ENCODE measurements around the gene PAK1IP1. TPM values are rescaled to one million over a fixed set of nuclear protein-coding genes. Genes with fewer than 3 reads are reported as not detected.
"Not testable (repeated sequence)": the region's sequence is repeated elsewhere in the genome, so short reads cannot be mapped to it uniquely, and the experiment has no call there.

The PAK1IP1 gene, protein sequence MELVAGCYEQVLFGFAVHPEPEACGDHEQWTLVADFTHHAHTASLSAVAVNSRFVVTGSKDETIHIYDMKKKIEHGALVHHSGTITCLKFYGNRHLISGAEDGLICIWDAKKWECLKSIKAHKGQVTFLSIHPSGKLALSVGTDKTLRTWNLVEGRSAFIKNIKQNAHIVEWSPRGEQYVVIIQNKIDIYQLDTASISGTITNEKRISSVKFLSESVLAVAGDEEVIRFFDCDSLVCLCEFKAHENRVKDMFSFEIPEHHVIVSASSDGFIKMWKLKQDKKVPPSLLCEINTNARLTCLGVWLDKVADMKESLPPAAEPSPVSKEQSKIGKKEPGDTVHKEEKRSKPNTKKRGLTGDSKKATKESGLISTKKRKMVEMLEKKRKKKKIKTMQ
- total RNA-seq = 9.5 TPM
- long read RNA-seq, transcript PAK1IP1-201 (10 exons, 1,800 nt) = major isoform, 14 of 22 reads
- long read RNA-seq, partial matches to known transcripts = 1 of 22 reads
- long read RNA-seq, other reads (novel, unspliced or antisense) = 7 of 22 reads

DNA sequence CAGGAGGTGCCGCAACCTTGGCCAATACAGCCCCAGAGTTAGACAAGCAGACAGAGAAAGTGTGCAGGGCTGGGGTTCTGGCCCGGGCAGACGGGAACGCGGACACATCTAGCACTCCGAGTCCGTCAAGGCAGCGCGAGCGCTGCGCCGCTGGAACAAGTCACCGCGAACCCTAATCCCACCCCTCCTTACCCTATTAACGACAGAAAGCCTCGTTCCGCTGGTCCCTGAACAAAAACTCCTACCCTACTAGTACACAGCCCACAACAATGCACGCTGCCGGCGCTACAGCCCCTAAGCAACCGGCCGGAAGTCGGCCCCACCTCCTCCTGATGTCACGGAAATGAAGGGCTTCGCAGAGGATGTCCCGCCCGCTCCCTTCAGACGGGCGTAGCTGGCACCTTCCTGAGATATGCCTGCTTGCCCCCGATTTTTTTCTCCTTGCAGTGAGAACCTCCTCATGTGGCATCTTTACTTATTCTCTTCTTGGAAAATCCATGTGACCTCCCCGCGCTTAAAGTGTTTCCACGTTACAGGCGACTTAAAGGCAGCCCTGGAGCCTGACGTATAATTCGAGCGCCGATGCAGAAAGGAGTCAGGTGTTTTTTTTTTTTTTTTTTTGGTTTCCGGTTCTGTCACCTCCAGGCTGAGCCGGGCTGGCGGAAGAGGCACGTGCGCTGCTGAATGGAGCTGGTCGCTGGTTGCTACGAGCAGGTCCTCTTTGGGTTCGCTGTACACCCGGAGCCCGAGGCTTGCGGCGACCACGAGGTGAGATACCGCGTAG is at the start of gene PAK1IP1, which contains the start of gene C6orf52:
Gene PAK1IP1, plus strand, starts transcription at position 671 of the 784 bp plus-strand sequence. Its CDS starts 14 bp downstream, at position 685.
Gene C6orf52, minus strand, starts transcription at position 315 of the 784 bp plus-strand sequence. CDS start 7,066 bp downstream, outside the sequence.
- Histone ChIP-seq H3K27me3 (ENCODE audit: low read depth) (no peaks in the 10 kb centered on the region), H3K27ac (peak within 1 kb of the TSS; percentile 98), H3K9me3 (no peaks in the 10 kb centered on the region), H3K4me3 (peak within 1 kb of the TSS; percentile 86), H3K36me3 (peaks cover 23% of the 10 kb centered on the region), H3K4me1 (peaks cover 28% of the 10 kb centered on the region)
- TF ChIP-seq, protein P1, sequence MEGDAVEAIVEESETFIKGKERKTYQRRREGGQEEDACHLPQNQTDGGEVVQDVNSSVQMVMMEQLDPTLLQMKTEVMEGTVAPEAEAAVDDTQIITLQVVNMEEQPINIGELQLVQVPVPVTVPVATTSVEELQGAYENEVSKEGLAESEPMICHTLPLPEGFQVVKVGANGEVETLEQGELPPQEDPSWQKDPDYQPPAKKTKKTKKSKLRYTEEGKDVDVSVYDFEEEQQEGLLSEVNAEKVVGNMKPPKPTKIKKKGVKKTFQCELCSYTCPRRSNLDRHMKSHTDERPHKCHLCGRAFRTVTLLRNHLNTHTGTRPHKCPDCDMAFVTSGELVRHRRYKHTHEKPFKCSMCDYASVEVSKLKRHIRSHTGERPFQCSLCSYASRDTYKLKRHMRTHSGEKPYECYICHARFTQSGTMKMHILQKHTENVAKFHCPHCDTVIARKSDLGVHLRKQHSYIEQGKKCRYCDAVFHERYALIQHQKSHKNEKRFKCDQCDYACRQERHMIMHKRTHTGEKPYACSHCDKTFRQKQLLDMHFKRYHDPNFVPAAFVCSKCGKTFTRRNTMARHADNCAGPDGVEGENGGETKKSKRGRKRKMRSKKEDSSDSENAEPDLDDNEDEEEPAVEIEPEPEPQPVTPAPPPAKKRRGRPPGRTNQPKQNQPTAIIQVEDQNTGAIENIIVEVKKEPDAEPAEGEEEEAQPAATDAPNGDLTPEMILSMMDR (IDR thresholded peaks at IDR 0.05) = no peak
- intact Hi-C loops (cut with DNase I) = no loop called here
- peak; percentile 99 to 100 for ATAC-seq
- DNase-seq = peak; percentile 96

DNA sequence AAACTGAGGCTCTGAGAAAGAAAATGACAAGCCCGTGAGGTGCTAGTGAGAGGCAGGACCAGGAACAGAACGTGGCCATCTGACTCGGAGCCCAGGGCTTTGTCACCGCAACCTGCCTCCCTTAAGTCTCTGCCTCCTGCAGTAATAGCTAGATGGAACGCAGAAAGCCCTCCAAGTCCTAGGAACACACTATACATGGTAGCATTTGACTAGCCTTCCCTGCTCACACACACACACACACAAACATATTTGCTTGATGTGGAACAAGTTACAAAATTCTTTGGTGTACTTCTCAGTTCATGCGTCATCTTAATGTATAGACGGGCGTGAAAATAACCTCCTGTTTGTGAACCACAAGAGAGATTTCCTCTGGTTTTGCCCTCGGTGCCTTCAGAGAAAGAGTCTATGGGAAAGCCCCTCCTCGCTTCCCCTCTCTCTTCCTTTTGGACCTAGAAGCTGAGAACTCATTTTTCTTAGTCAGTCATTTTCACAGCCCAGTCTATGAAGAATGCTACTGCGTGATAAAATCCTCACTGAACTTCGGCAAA is 39.2 kb upstream of the PAK1IP1 start:
- Histone ChIP-seq H3K9me3 (no peaks in the 10 kb centered on the region), H3K27me3 (ENCODE audit: low read depth) (no peaks in the 10 kb centered on the region), H3K4me3 (no peak overlapping the region), H3K36me3 (no peaks in the 10 kb centered on the region), H3K4me1 (no peaks in the 10 kb centered on the region), H3K27ac (no peak overlapping the region)
- intact Hi-C loops (cut with DNase I) = no loop called here
- DNase-seq (no peak), ATAC-seq (no peak)
- TF ChIP-seq, protein P1 (IDR thresholded peaks at IDR 0.05) = no peak

DNA sequence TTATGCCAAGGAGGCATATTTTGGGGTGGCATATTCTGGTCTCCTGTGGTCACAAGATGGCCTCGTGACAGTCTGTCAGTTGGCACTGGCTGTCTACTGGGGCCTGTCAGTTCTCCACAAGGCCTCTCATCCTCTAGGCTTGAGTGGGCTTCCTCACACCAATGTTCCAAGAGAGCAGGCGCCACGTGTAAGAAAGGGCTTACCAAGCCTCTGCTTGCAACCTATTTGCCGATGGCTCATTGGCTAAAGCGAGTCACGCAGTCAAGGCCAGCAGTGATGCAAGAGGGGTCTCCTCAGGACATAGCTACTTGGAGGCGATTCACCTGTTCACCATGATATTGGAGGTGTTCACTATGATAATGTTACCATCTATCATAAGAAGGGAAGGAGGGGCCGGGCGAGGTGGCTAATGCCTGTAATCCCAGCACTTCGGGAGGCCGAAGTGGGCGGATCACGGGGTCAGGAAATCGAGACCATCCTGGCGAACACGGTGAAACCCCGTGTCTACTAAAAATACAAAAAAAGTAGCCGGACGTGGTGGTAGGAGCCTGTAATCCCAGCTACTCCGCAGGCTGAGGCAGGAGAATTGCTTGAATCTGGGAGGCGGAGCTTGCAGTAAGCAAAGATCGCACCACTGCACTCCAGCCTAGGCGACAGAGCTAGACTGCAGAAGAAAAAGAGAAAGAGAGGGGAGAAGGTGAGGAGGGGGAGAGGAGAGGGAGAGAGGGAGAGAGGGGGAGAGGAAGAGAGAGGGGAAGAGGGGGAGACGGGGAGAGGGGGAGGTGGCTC is 35.7 kb upstream of the PAK1IP1 start:
- H3K36me3 ChIP-seq = no peaks in the 10 kb centered on the region
- intact Hi-C loops (cut with DNase I) = no loop called here
- no peak for DNase-seq
- H3K4me3 ChIP-seq = peak overlapping the region; percentile 42
- no peaks in the 10 kb centered on the region for H3K9me3 ChIP-seq
- ATAC-seq = no peak
- TF ChIP-seq, protein P1 (IDR thresholded peaks at IDR 0.05) = no peak
- H3K27me3 ChIP-seq (ENCODE audit: low read depth) = no peaks in the 10 kb centered on the region
- H3K27ac ChIP-seq = no peak overlapping the region
- H3K4me1 ChIP-seq = no peaks in the 10 kb centered on the region

DNA sequence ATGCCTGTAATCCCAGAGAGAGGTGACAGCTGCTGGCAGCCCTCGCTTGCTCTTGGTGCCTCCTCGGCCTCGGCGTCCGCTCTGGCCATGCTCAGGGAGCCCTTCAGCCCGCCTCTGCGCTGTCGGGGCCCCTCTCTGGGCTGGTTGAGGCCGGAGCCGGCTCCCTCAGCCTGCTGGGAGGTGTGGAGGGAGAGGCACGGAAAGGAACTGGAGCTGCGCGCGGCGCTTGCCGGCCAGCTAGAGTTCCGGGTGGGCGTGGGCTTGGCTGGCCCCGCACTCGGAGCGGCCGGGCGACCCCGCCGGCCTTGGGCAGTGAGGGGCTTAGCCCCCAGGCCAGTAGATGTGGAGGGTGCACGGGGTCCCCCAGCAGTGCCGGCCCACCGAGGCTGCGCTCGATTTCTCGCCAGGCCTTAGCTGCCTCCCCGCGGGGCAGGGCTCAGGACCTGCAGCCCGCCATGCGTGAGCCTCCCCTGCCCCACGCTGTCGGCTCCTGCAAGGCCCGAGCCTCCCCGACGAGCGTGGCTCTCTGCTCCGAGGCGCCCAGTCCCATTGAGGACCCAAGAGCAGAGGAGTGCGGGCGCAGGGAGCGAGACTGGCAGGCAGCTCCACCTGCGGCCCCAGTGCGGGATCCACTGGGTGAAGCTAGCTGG is 34.9 kb upstream of the PAK1IP1 start:
- no peaks in the 10 kb centered on the region for H3K9me3 ChIP-seq
- DNase-seq (peak; percentile 45), ATAC-seq (peak in 1 of 2 donors; percentile 49)
- no peaks in the 10 kb centered on the region for H3K4me1 ChIP-seq
- H3K27me3 ChIP-seq (ENCODE audit: low read depth) = no peaks in the 10 kb centered on the region
- intact Hi-C loops (cut with DNase I) = no loop called here
- peak overlapping the region; percentile 42 for H3K4me3 ChIP-seq
- TF ChIP-seq, protein P1 (IDR thresholded peaks at IDR 0.05) = no peak
- no peak overlapping the region for H3K27ac ChIP-seq
- H3K36me3 ChIP-seq = no peaks in the 10 kb centered on the region

DNA sequence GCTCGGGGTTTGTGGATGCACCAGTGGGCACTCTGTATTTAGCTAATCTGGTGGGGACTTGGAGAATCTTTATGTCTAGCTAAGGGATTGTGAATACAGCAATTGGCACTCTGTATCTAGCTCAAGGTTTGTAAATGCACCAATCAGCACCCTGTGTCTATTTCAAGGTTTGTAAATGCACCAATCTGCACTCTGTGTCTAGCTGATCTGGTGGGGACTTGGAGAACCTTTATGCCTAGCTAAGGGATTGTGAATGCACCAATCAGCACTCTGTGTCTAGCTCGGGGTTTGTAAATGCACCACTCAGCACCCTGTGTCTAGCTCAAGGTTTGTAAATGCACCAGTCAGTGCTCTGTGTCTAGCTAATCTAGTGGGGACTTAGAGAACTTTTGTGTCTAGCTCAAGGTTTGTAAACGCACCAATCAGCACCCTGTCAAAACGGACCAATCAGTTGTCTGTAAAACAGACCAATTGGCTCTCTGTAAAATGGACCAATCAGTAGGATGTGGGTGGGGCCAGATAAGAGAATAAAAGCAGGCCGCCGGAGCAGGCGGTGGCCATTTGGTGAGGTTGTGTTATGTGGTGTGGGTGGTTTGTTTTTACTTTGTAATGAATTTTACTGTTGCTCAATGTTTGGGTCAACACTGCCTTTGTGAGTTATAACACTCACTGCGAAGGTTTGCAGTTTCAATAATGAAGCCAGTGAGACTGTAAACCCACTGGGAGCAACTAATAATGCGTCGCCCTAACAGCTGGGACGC is 34.2 kb upstream of the PAK1IP1 start:
- H3K27me3 ChIP-seq (ENCODE audit: low read depth); H3K4me1 ChIP-seq; ATAC-seq; H3K36me3 ChIP-seq; H3K4me3 ChIP-seq; H3K27ac ChIP-seq; intact Hi-C loops (cut with DNase I); H3K9me3 ChIP-seq; DNase-seq: not testable (repeated sequence)

Measured in lower lobe of right lung (tissue), 2 donors.